ENCODE results near the gene VAX1. TPM values are rescaled to one million over a fixed set of nuclear protein-coding genes. Genes with fewer than 3 reads are reported as not detected.

Gene VAX1
- total RNA-seq, 1 experiment from 2014 or later: not detected

- Histone ChIP-seq H3K79me2 (ENCODE audit: insufficient read depth, low read length) (no peaks in the 10 kb centered on the region), H3K9ac (ENCODE audit: low read length) (no peak overlapping the region), H3K27ac (ENCODE audit: low read depth, low read length) (no peak overlapping the region), H2AFZ (ENCODE audit: low read depth, low read length, poor library complexity, severe bottlenecking) (peak overlapping the region; percentile 76), H4K20me1 (ENCODE audit: insufficient read depth) (no peaks in the 10 kb centered on the region), H3K4me2 (ENCODE audit: low read length) (peak overlapping the region; percentile 63; the same call in 1 of the 2 replicates), H3K27me3 (ENCODE audit: insufficient read depth, low read length) (peaks cover 11% of the 10 kb centered on the region; the same call in 1 of the 2 replicates), H3K9me2 (ENCODE audit: insufficient read depth) (no peaks in the 10 kb centered on the region), H3K4me1 (ENCODE audit: control insufficient read depth in 1 of 2, insufficient read depth in 2 of 2, low read length in 2 of 2) (peaks cover 2 to 24% of the 10 kb centered on the region in 2 experiments; a peak in 3 of 4 replicates), H3K36me3 (ENCODE audit: control insufficient read depth in 1 of 2, insufficient read depth in 2 of 2, low read length in 2 of 2) (no peaks in the 10 kb centered on the region), H3K9me3 (ENCODE audit: control insufficient read depth in 1 of 2, insufficient read depth in 1 of 2, low read depth in 1 of 2, low read length in 2 of 2) (no peaks in the 10 kb centered on the region), H3K4me3 (replicated peaks in 1 of 2; ENCODE audit: low read depth in 1 of 2, low read length in 2 of 2) (no peak overlapping the region)
- BruUV-seq (replicated peaks): no TSS peak
- TF ChIP-seq CBX3 (IDR thresholded peaks at IDR 0.05; ENCODE audit: low read depth) (no peak), CEBPB (IDR thresholded peaks at IDR 0.05; ENCODE audit: low read depth) (no peak), ZNF274 (IDR thresholded peaks at IDR 0.05; ENCODE audit: low read depth, low read length) (no peak), POLR2A (IDR thresholded peaks at IDR 0.05; ENCODE audit: borderline replicate concordance, extremely low read depth, insufficient read depth, insufficient read length) (no peak), TCF7L2 (IDR thresholded peaks at IDR 0.05; ENCODE audit: borderline replicate concordance, extremely low read depth, insufficient read depth, insufficient read length) (no peak), ELF1 (IDR thresholded peaks at IDR 0.05; ENCODE audit: borderline replicate concordance, low read depth) (no peak), SRF (IDR thresholded peaks at IDR 0.05; ENCODE audit: low read depth) (no peak), POLR2AphosphoS5 (IDR thresholded peaks at IDR 0.05; ENCODE audit: low read depth, low read length) (no peak), EZH2phosphoT487 (IDR thresholded peaks at IDR 0.05; ENCODE audit: borderline replicate concordance) (no peak), RAD21 (IDR thresholded peaks at IDR 0.05; ENCODE audit: low read depth) (no peak), YY1 (IDR thresholded peaks at IDR 0.05; ENCODE audit: extremely low read depth, insufficient replicate concordance, low read depth, low read length) (no peak), FOSL1 (IDR thresholded peaks at IDR 0.05; ENCODE audit: low read depth) (no peak), MAX (IDR thresholded peaks at IDR 0.05) (no peak), CTCF (IDR thresholded peaks at IDR 0.05 in 2 of 3, conservative IDR thresholded peaks at IDR 0.05 in 1 of 3; ENCODE audit: borderline replicate concordance in 1 of 3, insufficient read depth in 1 of 3, low read depth in 2 of 3, low read length in 2 of 3) (no peak), REST (IDR thresholded peaks at IDR 0.05; ENCODE audit: low read depth) (no peak)
- DNase-seq (ENCODE audit: low read depth, low spot score): no peak
- ChIA-PET POLR2A (interaction anchor here (0.6 to 1.1 kb wide), 2 partner anchors 350 to 370 kb away, joined by 4 to 5 read pairs; no protein-coding TSS in a partner anchor), CTCF (interaction anchor here (0.6 to 17.7 kb wide), 16 partner anchors 8 to 539 kb away, joined by 3 to 629 read pairs (median 6); partner anchors contain the start of gene SHTN1), RAD21 (ENCODE audit: low non-redundant PET in 1 of 2, low total read pairs in 2 of 2, uncharacterized antibody in 2 of 2, unreplicated experiment in 2 of 2) (interaction anchor here (1.0 to 4.8 kb wide), 4 partner anchors 8 to 370 kb away, joined by 3 to 30 read pairs (median 8); no protein-coding TSS in a partner anchor)
- ATAC-seq: no peak
- intact Hi-C loops (cut with micrococcal nuclease): loop anchor here (5.0 kb wide), 3 partner anchors 54 to 159 kb away; partner anchors contain the start of gene SHTN1
Observed at GRCh38 chr10:117166418-117167345, 28.6 kb upstream of the VAX1 start.

All from HCT116 (cell line).